Mesothelial cell of epicardium (in vitro differentiated cells): ENCODE measurements around the gene RAC3. TPM values are rescaled to one million over a fixed set of nuclear protein-coding genes. Genes with fewer than 3 reads are reported as not detected.

Experiments used
- DNase-seq, 2 experiments: peaks; one replicate each; pipeline ENCODE4 v3.0.0; 2021; ENCODE audit warnings: low spot score in 2 of 2; ENCODE audit not compliant: unreplicated experiment in 2 of 2
- H3K27ac Mint-ChIP-seq: 2 replicates; pipeline ENCODE4 v1.8.0; 2021; ENCODE audit warnings: mixed read lengths
- H3K27me3 Mint-ChIP-seq: 2 replicates; pipeline ENCODE4 v1.8.0; 2021; ENCODE audit warnings: low read depth, mixed read lengths
- H3K36me3 Mint-ChIP-seq: 2 replicates; pipeline ENCODE4 v1.8.0; 2021; ENCODE audit warnings: mixed read lengths
- H3K4me1 Mint-ChIP-seq: 2 replicates; pipeline ENCODE4 v1.8.0; 2021; ENCODE audit warnings: mixed read lengths
- H3K4me3 Mint-ChIP-seq: 2 replicates; pipeline ENCODE4 v1.8.0; 2021; ENCODE audit warnings: mild to moderate bottlenecking, moderate library complexity, mixed read lengths
- H3K9me3 Mint-ChIP-seq: 2 replicates; pipeline ENCODE4 v1.8.0; 2021; ENCODE audit warnings: mixed read lengths
- CTCF ChIP-seq: fragments of 200-600 bp; sonication (generic); IDR thresholded peaks from one replicate; pipeline ENCODE4 v1.5.0; 2021; ENCODE audit warnings: antibody characterized with exemption; ENCODE audit not compliant: unreplicated experiment
- total RNA-seq: library from RNA; stranded (reverse); gene quantifications from 3 replicates; pipeline ENCODE4 v1.2.1, GENCODE V29; 2021

RAC3 gene
- total RNA-seq, 1 donor from 2014 or later: 34.6 TPM

- Mint-ChIP-seq H3K9me3 (no peaks in the 10 kb centered on the region), H3K4me3 (no peak overlapping the region), H3K27ac (no peak overlapping the region), H3K36me3 (no peaks in the 10 kb centered on the region), H3K27me3 (no peaks in the 10 kb centered on the region), H3K4me1 (peaks cover 4% of the 10 kb centered on the region)
- TF ChIP-seq CTCF: no peak
- no peak for DNase-seq
These were observed 19.8 kb upstream of the RAC3 start for GRCh38 chr17:82011617-82012187.

GRCh38 chr17:82012261-82012639 is 19.2 kb upstream of the RAC3 start:
- H3K27me3 Mint-ChIP-seq: no peaks in the 10 kb centered on the region
- H3K9me3 Mint-ChIP-seq: no peaks in the 10 kb centered on the region
- H3K27ac Mint-ChIP-seq: no peak overlapping the region
- no peak for TF ChIP-seq CTCF
- H3K4me1 Mint-ChIP-seq: peaks cover 4% of the 10 kb centered on the region
- DNase-seq: no peak
- H3K4me3 Mint-ChIP-seq: no peak overlapping the region
- H3K36me3 Mint-ChIP-seq: no peaks in the 10 kb centered on the region

GRCh38 chr17:82012640-82013295 is 18.7 kb upstream of the RAC3 start:
- no peaks in the 10 kb centered on the region for H3K27me3 Mint-ChIP-seq
- no peak for TF ChIP-seq CTCF
- no peaks in the 10 kb centered on the region for H3K9me3 Mint-ChIP-seq
- H3K4me3 Mint-ChIP-seq: no peak overlapping the region
- no peak for DNase-seq
- no peak overlapping the region for H3K27ac Mint-ChIP-seq
- peaks cover 4% of the 10 kb centered on the region for H3K4me1 Mint-ChIP-seq
- no peaks in the 10 kb centered on the region for H3K36me3 Mint-ChIP-seq

- Mint-ChIP-seq H3K4me3 (no peak overlapping the region), H3K27me3 (no peaks in the 10 kb centered on the region), H3K9me3 (no peaks in the 10 kb centered on the region), H3K4me1 (peaks cover 4% of the 10 kb centered on the region), H3K36me3 (no peaks in the 10 kb centered on the region), H3K27ac (no peak overlapping the region)
- TF ChIP-seq CTCF: no peak
- DNase-seq: no peak
These were observed 18.1 kb upstream of the RAC3 start for GRCh38 chr17:82013341-82013740.

- TF ChIP-seq CTCF: no peak
- Mint-ChIP-seq H3K9me3 (no peaks in the 10 kb centered on the region), H3K4me1 (peaks cover 9% of the 10 kb centered on the region), H3K4me3 (no peak overlapping the region), H3K27me3 (no peaks in the 10 kb centered on the region), H3K36me3 (no peaks in the 10 kb centered on the region), H3K27ac (no peak overlapping the region)
- DNase-seq: no peak
These were observed 17.6 kb upstream of the RAC3 start for GRCh38 chr17:82013772-82014321.
